Mucosa of descending colon (tissue), 3 donors: ENCODE results near the gene LGALS16. TPM values are rescaled to one million over a fixed set of nuclear protein-coding genes. Genes with fewer than 3 reads are reported as not detected.
A peak's percentile ranks its signal among the peaks of the same experiment; 100 is the strongest.

Source experiments
- ATAC-seq: fragments of 200-7000 bp; cut with Tn5 transposase; one replicate; pipeline ENCODE4 v1.9.1; 2020; ENCODE audit warnings: mild to moderate bottlenecking, moderate library complexity
- DNase-seq, 3 donors: peaks; one replicate each; pipeline ENCODE4 v3.0.0-alpha.2; 2020
- H3K36me3 ChIP-seq: fragments of 200-600 bp; one replicate; pipeline ENCODE4 v1.8.0; 2021; ENCODE audit warnings: low read depth, mild to moderate bottlenecking
- H3K4me1 ChIP-seq: fragments of 200-600 bp; one replicate; pipeline ENCODE4 v1.8.0; 2021; ENCODE audit warnings: low read depth, mild to moderate bottlenecking
- H3K4me3 ChIP-seq: fragments of 200-600 bp; one replicate; pipeline ENCODE4 v1.8.0; 2021; ENCODE audit warnings: mild to moderate bottlenecking
- H3K9me3 ChIP-seq: fragments of 200-600 bp; one replicate; pipeline ENCODE4 v1.8.0; 2021; ENCODE audit warnings: mild to moderate bottlenecking
- CTCF ChIP-seq: fragments of 200-600 bp; IDR thresholded peaks from one replicate; pipeline ENCODE4 v1.8.0; 2022; ENCODE audit warnings: antibody characterized with exemption, mild to moderate bottlenecking
- intact Hi-C, 2 donors: fragments of 100-400 bp; cut with DNase I in 1 of 2; cut with micrococcal nuclease in 1 of 2; formaldehyde crosslinking; loops; one replicate each; pipeline versions ENCODE4 v1.11.0 to v1.11.1; 2022; cut with DNase I, micrococcal nuclease
- total RNA-seq, 3 donors: library from RNA; stranded (reverse); fragmentation: NEBNext Ultra II Directional in 2 of 3; extraction: Animal tissue kit (Norgen Biotek cat#: 25700) in 2 of 3; gene quantifications; one replicate each; pipeline versions ENCODE4 v1.2.1 to v1.2.4, GENCODE V29; 2021 to 2023
- donor health status: DM: no; HTN: no; CAD: no; lungs with moderate emphysema.
- donor health status: DM: no; HTN: no; CAD: no.
- donor health status: DM: no; HTN: yes; CAD: no.

Gene LGALS16
- total RNA-seq, 3 donors from 2014 or later: not detected

DNA sequence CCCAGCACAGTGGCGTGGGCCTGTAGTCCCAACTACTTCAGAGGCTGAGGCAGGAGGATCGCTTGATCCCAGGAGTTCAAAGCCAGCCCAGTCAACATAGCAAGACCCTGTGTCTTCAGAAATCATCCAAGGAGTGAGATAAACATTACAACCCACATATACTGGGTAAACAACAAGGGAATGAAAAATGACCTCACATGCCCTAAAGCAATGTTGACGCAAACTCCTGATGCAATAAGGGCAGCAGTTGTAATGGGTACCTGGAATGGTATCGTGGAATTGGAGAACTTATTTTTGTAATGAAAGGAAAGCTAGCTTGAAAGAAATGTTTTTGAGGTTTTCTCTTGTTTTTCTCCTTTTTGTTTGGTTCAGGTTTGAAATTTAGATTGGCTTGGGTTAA lies 24.5 kb upstream of the LGALS16 start:
- intact Hi-C loops: no loop called here
- no peak for ATAC-seq
- Histone ChIP-seq H3K36me3 (no peaks in the 10 kb centered on the region), H3K9me3 (no peaks in the 10 kb centered on the region), H3K4me1 (no peaks in the 10 kb centered on the region), H3K4me3 (no peak overlapping the region)
- DNase-seq: no peak
- no peak for TF ChIP-seq CTCF

DNA sequence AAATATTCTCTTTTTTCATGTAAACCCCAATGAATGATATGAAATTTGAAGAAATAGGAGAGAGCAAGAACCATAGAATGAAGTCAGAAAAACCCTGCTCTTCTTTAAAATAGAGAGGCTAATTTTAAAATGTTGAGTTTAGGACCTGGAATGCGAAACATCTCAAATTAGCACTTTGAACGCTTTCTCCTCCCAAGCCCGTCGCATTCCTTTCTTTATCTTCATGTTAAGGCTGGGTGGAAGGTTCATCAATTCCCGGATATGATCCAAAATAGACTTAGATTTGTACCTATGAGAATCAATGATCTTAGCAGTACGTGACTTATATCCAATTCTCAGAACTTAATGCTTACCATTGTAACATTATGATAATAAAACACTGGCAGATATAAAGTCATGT lies 24.1 kb upstream of the LGALS16 start:
- intact Hi-C loops: no loop called here
- ATAC-seq: no peak
- DNase-seq: no peak
- no peak overlapping the region for H3K4me3 ChIP-seq
- no peaks in the 10 kb centered on the region for H3K9me3 ChIP-seq
- no peaks in the 10 kb centered on the region for H3K36me3 ChIP-seq
- no peaks in the 10 kb centered on the region for H3K4me1 ChIP-seq
- no peak for TF ChIP-seq CTCF

DNA sequence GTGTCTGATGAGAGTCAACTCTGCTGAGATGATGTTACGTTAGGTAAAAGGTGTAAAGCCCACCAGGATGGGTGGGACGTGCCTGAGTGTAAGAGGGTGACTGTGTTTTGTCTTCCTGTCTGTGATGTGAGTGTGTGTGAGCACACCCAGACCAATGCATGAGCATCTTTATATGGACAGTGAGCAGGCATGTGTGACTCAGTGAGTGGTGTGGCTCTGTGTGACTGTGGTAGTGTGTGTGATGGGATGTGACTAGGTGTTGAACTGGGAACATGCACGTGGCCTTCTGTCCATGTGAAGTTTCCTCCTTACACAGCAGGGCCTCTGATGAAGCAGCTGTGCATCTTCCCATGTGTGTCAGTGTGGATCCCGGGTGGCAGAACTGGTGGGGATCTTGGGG lies 17.8 kb upstream of the LGALS16 start:
- no peak for TF ChIP-seq CTCF
- intact Hi-C loops: no loop called here
- no peak overlapping the region for H3K4me3 ChIP-seq

DNA sequence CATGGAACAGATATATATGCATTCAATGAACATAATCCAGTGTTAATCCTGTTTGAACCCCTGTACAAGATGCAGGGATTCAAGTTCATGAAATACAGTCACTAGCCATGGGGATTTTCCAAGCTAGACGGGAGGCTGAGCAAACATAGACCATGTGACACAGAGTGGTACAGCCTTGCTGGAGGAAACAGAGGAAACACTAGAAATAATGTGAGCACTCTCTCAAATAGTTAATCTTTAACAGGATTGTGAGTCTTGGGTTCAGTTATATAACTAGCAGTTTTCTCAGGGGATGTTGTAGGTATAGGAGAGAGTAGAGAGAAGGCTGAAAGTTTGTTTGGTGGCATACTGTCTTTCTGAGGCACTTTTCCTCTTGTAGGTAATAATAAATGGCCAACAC lies 13.9 kb upstream of the LGALS16 start:
- no peak for TF ChIP-seq CTCF
- no peaks in the 10 kb centered on the region for H3K4me1 ChIP-seq
- DNase-seq: no peak
- no peaks in the 10 kb centered on the region for H3K9me3 ChIP-seq
- no peak overlapping the region for H3K4me3 ChIP-seq
- ATAC-seq: no peak
- intact Hi-C loops: no loop called here
- H3K36me3 ChIP-seq: no peaks in the 10 kb centered on the region

More for the DNA sequence above, 17.8 kb upstream of the LGALS16 start:
- Histone ChIP-seq H3K4me1 (no peaks in the 10 kb centered on the region), H3K36me3 (no peaks in the 10 kb centered on the region), H3K9me3 (no peaks in the 10 kb centered on the region)
- no peak for ATAC-seq
- no peak for DNase-seq

DNA sequence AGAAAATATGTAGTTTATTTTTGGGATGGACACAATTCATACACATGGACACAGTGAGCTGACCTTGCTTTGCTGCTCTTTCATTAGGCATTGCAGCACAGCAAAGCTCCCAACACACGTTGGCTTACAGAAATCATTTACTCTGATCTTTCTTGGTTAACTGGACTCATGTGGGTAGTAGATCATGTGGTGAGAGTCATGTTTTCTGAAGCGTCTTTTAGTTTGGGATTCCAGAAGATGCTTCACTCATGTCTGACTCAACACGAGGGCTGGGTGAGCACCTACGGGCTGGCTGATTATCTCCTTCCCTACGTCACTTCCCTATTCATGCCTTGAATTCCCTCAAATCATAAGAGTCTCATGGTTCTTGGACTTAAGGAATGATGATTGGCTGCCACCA lies 12.1 kb upstream of the LGALS16 start:
- DNase-seq (no peak), ATAC-seq (no peak)
- intact Hi-C loops: no loop called here
- Histone ChIP-seq H3K36me3 (no peaks in the 10 kb centered on the region), H3K4me3 (no peak overlapping the region), H3K4me1 (no peaks in the 10 kb centered on the region), H3K9me3 (no peaks in the 10 kb centered on the region)
- no peak for TF ChIP-seq CTCF

DNA sequence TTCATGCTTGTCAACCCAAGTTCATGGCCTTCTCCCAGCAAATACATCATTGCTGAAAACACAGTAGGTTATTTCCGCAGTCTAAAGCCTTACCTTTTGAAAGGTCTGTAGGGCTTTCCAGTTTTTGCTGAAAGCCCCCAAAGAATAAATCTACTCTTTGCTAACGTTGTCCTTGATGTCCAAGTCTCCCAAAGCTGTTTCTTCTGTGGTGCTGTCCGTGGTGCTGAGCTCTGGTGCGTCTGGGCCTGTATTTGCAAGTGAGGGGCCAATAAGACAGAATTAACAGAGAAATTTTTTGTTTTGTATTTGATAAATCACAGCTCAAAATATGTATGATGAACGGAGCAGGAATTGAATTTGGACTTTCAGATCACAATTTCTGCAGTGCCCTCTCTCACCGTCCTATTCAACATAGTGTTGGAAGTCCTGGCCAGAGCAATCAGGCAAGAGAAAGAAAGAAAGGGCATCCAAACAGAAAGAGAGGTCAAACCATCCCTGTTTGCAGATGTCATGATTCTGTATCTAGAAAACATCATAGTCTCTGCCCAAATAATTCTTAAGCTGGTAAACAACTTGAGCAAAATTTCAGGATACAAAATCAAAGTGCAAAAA lies 9.8 kb upstream of the LGALS16 start:
- Histone ChIP-seq H3K4me3 (no peak overlapping the region), H3K4me1 (no peaks in the 10 kb centered on the region), H3K36me3 (no peaks in the 10 kb centered on the region), H3K9me3 (no peaks in the 10 kb centered on the region)
- no peak for ATAC-seq
- DNase-seq: peak in 1 of 3 donors; percentile 7
- TF ChIP-seq CTCF: no peak
- intact Hi-C loops: no loop called here
